GM23248 (cell line): Measurements from ENCODE around the gene TOR2A. TPM values are rescaled to one million over a fixed set of nuclear protein-coding genes. Genes with fewer than 3 reads are reported as not detected.

Experiments used
- DNase-seq: peaks from one replicate; pipeline ENCODE4 v3.0.0-alpha.2; 2015
- H2AFZ ChIP-seq: fragments of 200-600 bp; sonication (generic); 2 replicates; pipeline ENCODE4 v1.6.1; 2016; ENCODE audit warnings: antibody characterized with exemption
- H3F3A ChIP-seq: fragments of 200-600 bp; sonication (generic); 2 replicates; pipeline ENCODE4 v1.6.1; 2016; ENCODE audit warnings: mild to moderate bottlenecking, antibody characterized with exemption, mixed run types; ENCODE audit not compliant: insufficient read depth
- H3K27ac ChIP-seq: fragments of 200-600 bp; sonication (generic); 2 replicates; pipeline ENCODE4 v1.5.1; 2016; ENCODE audit warnings: mild to moderate bottlenecking
- H3K27me3 ChIP-seq: fragments of 200-600 bp; sonication (generic); replicated peaks from 2 replicates; pipeline ENCODE4 v1.6.1; 2016; ENCODE audit warnings: mild to moderate bottlenecking; ENCODE audit not compliant: insufficient read depth
- H3K36me3 ChIP-seq: fragments of 200-600 bp; sonication (generic); 2 replicates; pipeline ENCODE4 v1.6.1; 2016; ENCODE audit warnings: low read depth, mild to moderate bottlenecking
- H3K4me1 ChIP-seq: fragments of 200-600 bp; sonication (generic); 2 replicates; pipeline ENCODE4 v1.6.1; 2016; ENCODE audit warnings: mild to moderate bottlenecking; ENCODE audit not compliant: insufficient read depth
- H3K4me2 ChIP-seq: fragments of 200-600 bp; sonication (generic); one replicate; pipeline ENCODE4 v1.6.1; 2016; ENCODE audit warnings: mild to moderate bottlenecking; ENCODE audit not compliant: unreplicated experiment
- H3K4me3 ChIP-seq: fragments of 200-600 bp; sonication (generic); 2 replicates; pipeline ENCODE4 v1.5.1; 2016; ENCODE audit warnings: mild to moderate bottlenecking
- H3K79me2 ChIP-seq: fragments of 200-600 bp; sonication (generic); 2 replicates; pipeline ENCODE4 v1.6.1; 2016; ENCODE audit warnings: mild to moderate bottlenecking; ENCODE audit not compliant: insufficient read depth
- H3K9ac ChIP-seq: fragments of 200-600 bp; sonication (generic); 2 replicates; pipeline ENCODE4 v1.6.1; 2016; ENCODE audit warnings: mild to moderate bottlenecking
- H3K9me2 ChIP-seq: fragments of 200-600 bp; sonication (generic); 2 replicates; pipeline ENCODE4 v1.6.1; 2016; ENCODE audit warnings: mixed run types, mild to moderate bottlenecking, moderate library complexity; ENCODE audit not compliant: insufficient read depth
- H3K9me3 ChIP-seq: fragments of 200-600 bp; sonication (generic); one replicate; pipeline ENCODE4 v1.6.1; 2017; ENCODE audit warnings: low read depth
- H4K20me1 ChIP-seq: fragments of 200-600 bp; sonication (generic); 2 replicates; pipeline ENCODE4 v1.6.0; 2016; ENCODE audit not compliant: insufficient read depth
- EZH2 ChIP-seq: fragments of 200-600 bp; sonication (generic); IDR thresholded peaks from 2 replicates; pipeline ENCODE4 v1.6.1; 2018; ENCODE audit warnings: antibody characterized with exemption, mild to moderate bottlenecking; ENCODE audit not compliant: insufficient read depth, poor library complexity, severe bottlenecking
- EZH2phosphoT487 ChIP-seq: fragments of 200-600 bp; sonication (generic); IDR thresholded peaks from 2 replicates; pipeline ENCODE4 v1.6.1; 2018; ENCODE audit warnings: antibody characterized with exemption, moderate library complexity, mild to moderate bottlenecking, low read depth; ENCODE audit not compliant: insufficient read depth
- WGBS, 2 experiments: methylation state at CpG; one replicate each; pipeline ENCODE4 v1.1.6; 2015 to 2017; ENCODE audit warnings: low lambda C conversion rate in 2 of 2, low coverage in 1 of 2; ENCODE audit errors: missing lambda C conversion rate in 2 of 2; 5-methylcytosine and 5-hydroxymethylcytosine counted together
- in situ Hi-C: fragments of 300-500 bp; cut with MboI; formaldehyde crosslinking; loops from 2 replicates; pipeline ENCODE4 v1.15.0; 2020
- polyA plus RNA-seq: library from polyadenylated mRNA; unstranded; fragments of >200 nt; fragmentation: Nextera tagmentation; extraction: Ambion mirVana; gene quantifications from 2 replicates; pipeline ENCODE4 v1.2.1, GENCODE V29; 2016
- total RNA-seq: library from RNA; depleted of rRNA; stranded (reverse); fragments of >200 nt; shearing (Covaris generic); gene quantifications from 2 replicates; pipeline ENCODE4 v1.2.3, GENCODE V29; 2014

The TOR2A gene
- total and polyA plus RNA-seq, 2 experiments from 2014 or later, result 9.0 to 9.2 TPM

GRCh38 chr9:127714951-127715469, 20.1 kb downstream of the TOR2A start:
- in situ Hi-C loops, result no loop called here
- H3K79me2 ChIP-seq, result peaks cover 11% of the 10 kb centered on the region
- H3K27me3 ChIP-seq, result no peaks in the 10 kb centered on the region
- H2AFZ ChIP-seq, result peak overlapping the region; percentile 77
- H3F3A ChIP-seq, result no peaks in the 10 kb centered on the region
- peak overlapping the region; percentile 84 for H3K4me2 ChIP-seq
- peak overlapping the region; percentile 95 for H3K4me3 ChIP-seq
- H3K27ac ChIP-seq, result peak overlapping the region; percentile 65
- 1% methylated on average over 36 to 44 of the region's 44 CpGs for WGBS, 2 experiments
- H3K4me1 ChIP-seq, result peaks cover 8% of the 10 kb centered on the region; the same call in 1 of the 2 replicates
- peak overlapping the region; percentile 88 for H3K9ac ChIP-seq
- H3K9me2 ChIP-seq, result no peaks in the 10 kb centered on the region
- H3K36me3 ChIP-seq, result no peaks in the 10 kb centered on the region
- no peaks in the 10 kb centered on the region for H3K9me3 ChIP-seq
- no peak for TF ChIP-seq EZH2phosphoT487
- TF ChIP-seq EZH2, result no peak
- H4K20me1 ChIP-seq, result no peaks in the 10 kb centered on the region
- DNase-seq, result peak; percentile 68

DNA sequence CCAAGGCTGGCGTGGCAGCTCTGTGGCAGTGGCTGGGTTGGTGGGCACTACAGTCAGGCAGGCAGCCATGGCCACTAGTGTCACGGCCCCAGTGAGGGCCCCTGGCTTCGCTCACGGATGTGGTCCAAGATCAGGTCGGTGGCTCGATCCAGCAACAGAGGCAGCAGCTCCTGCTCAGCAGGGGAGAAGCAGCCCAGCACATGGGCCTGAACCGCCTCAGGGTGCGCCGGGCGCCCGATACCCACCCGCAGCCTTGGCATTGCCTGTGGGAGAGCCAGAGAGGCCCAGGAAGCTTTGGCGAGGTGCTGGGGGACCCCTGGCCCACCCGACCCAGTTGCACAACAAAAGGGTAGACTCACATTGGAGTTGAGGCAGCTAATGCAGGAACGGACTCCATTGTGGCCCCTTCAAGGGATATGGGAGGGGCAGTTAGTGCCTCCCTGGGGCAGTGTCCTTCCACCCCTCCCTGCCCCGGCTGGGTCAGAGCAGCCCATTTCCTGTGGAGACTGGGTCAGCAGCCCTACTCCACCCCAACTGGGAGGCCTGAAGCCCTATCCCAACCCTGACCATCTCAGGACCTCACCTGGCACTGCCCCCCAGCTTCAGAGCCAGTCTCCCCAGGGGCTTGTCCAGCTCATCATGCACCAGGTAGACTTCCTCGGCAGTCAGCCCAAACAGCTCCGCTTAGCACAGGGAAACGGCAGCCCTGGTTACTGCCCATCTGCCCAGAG, 20.9 kb downstream of the TOR2A start:
- no peaks in the 10 kb centered on the region for H3K27me3 ChIP-seq
- in situ Hi-C loops, result no loop called here
- peaks cover 8% of the 10 kb centered on the region; the same call in 1 of the 2 replicates for H3K4me1 ChIP-seq
- H2AFZ ChIP-seq, result no peak overlapping the region
- H3K4me3 ChIP-seq, result peak overlapping the region; percentile 95
- H3K79me2 ChIP-seq, result peaks cover 11% of the 10 kb centered on the region
- TF ChIP-seq EZH2phosphoT487, result no peak
- no peak for TF ChIP-seq EZH2
- H3K9me3 ChIP-seq, result no peaks in the 10 kb centered on the region
- peak overlapping the region; percentile 84 for H3K4me2 ChIP-seq
- 73 to 76% methylated on average over 18 of the region's 19 CpGs for WGBS, 2 experiments
- DNase-seq, result peak; percentile 40
- H3K27ac ChIP-seq, result no peak overlapping the region
- H3K9me2 ChIP-seq, result no peaks in the 10 kb centered on the region
- H4K20me1 ChIP-seq, result no peaks in the 10 kb centered on the region
- H3F3A ChIP-seq, result no peaks in the 10 kb centered on the region
- H3K9ac ChIP-seq, result peak overlapping the region; percentile 88; the same call in 1 of the 2 replicates
- no peaks in the 10 kb centered on the region for H3K36me3 ChIP-seq

- Histone ChIP-seq H3K79me2 (peaks cover 11% of the 10 kb centered on the region), H3K9ac (no peak overlapping the region), H4K20me1 (no peaks in the 10 kb centered on the region), H3K27me3 (no peaks in the 10 kb centered on the region), H3K27ac (no peak overlapping the region), H3K9me3 (no peaks in the 10 kb centered on the region), H2AFZ (no peak overlapping the region), H3K9me2 (no peaks in the 10 kb centered on the region), H3K4me2 (no peak overlapping the region), H3F3A (no peaks in the 10 kb centered on the region), H3K4me1 (peaks cover 8% of the 10 kb centered on the region; the same call in 1 of the 2 replicates), H3K36me3 (no peaks in the 10 kb centered on the region), H3K4me3 (no peak overlapping the region)
- no peak for DNase-seq
- in situ Hi-C loops, result no loop called here
- 89 to 97% methylated on average over 8 to 10 of the region's 10 CpGs for WGBS, 2 experiments
- TF ChIP-seq EZH2phosphoT487, result no peak
- no peak for TF ChIP-seq EZH2
Measured at GRCh38 chr9:127712867-127713266, 22.2 kb downstream of the TOR2A start.

DNA sequence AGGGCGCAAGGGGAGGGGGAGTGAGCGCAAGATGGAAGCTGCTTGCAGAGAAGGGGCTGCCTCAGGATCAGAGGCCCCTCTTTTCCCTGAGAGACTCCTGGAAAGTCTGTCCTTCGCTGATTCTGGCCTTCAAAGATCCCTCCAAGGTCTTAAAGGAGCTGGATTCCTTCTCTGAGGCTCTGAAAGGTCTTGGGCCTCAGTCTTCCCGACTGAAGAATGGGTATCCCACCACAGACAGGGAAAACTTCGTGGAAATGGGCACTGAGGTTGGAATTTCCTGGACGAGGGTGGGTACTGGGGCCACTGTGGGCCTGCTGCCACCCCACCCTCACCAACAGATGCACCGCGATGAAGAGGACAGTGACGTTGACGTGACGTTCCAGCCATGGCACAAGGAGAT, 22.7 kb downstream of the TOR2A start:
- no peak overlapping the region for H3K4me3 ChIP-seq
- DNase-seq, result no peak
- H3K36me3 ChIP-seq, result no peaks in the 10 kb centered on the region
- H3K27me3 ChIP-seq, result no peaks in the 10 kb centered on the region
- in situ Hi-C loops, result no loop called here
- peaks cover 11% of the 10 kb centered on the region for H3K79me2 ChIP-seq
- 88 to 89% methylated on average over 10 to 11 of the region's 11 CpGs for WGBS, 2 experiments
- TF ChIP-seq EZH2 (no peak), EZH2phosphoT487 (no peak)
- H3K9ac ChIP-seq, result no peak overlapping the region
- H3K4me1 ChIP-seq, result peaks cover 8% of the 10 kb centered on the region; the same call in 1 of the 2 replicates
- H3K9me3 ChIP-seq, result no peaks in the 10 kb centered on the region
- no peak overlapping the region for H2AFZ ChIP-seq
- H3K9me2 ChIP-seq, result no peaks in the 10 kb centered on the region
- H3K4me2 ChIP-seq, result no peak overlapping the region
- no peak overlapping the region for H3K27ac ChIP-seq
- no peaks in the 10 kb centered on the region for H4K20me1 ChIP-seq
- H3F3A ChIP-seq, result no peaks in the 10 kb centered on the region
